H9 (cell line): ENCODE measurements around the gene LFNG. TPM values are rescaled to one million over a fixed set of nuclear protein-coding genes. Genes with fewer than 3 reads are reported as not detected.

Experiments used
- DNase-seq: peaks from one replicate; pipeline ENCODE4 v3.0.0-alpha.2; 2017
- H2AFZ ChIP-seq: one replicate; pipeline ENCODE4 v1.6.1; 2013; ENCODE audit warnings: mild to moderate bottlenecking, low read length, control low read depth, moderate library complexity
- H2AK5ac ChIP-seq: 2 replicates; pipeline ENCODE4 v1.6.1; 2013; ENCODE audit warnings: low read length, control low read depth, mixed read lengths; ENCODE audit not compliant: insufficient read length
- H2BK120ac ChIP-seq: one replicate; pipeline ENCODE4 v1.6.1; 2013; ENCODE audit warnings: low read depth, mild to moderate bottlenecking, low read length, control low read depth, inconsistent platforms; ENCODE audit not compliant: poor library complexity, severe bottlenecking
- H2BK12ac ChIP-seq: 2 replicates; pipeline ENCODE4 v1.6.1; 2013; ENCODE audit warnings: low read length, control low read depth, mixed read lengths, low read depth; ENCODE audit not compliant: insufficient read length
- H2BK15ac ChIP-seq: 2 replicates; pipeline ENCODE4 v1.6.1; 2013; ENCODE audit warnings: low read depth, low read length, control low read depth
- H2BK20ac ChIP-seq: one replicate; pipeline ENCODE4 v1.6.1; 2013; ENCODE audit warnings: low read depth, mild to moderate bottlenecking, low read length, control low read depth, inconsistent platforms; ENCODE audit not compliant: poor library complexity, severe bottlenecking
- H2BK5ac ChIP-seq: 2 replicates; pipeline ENCODE4 v1.6.1; 2013; ENCODE audit warnings: low read length, control low read depth, mixed read lengths; ENCODE audit not compliant: insufficient read length
- H3K14ac ChIP-seq: 2 replicates; pipeline ENCODE4 v1.6.1; 2013; ENCODE audit warnings: low read length, control low read depth; ENCODE audit not compliant: insufficient read depth
- H3K18ac ChIP-seq: 2 replicates; pipeline ENCODE4 v1.6.1; 2013; ENCODE audit warnings: low read depth, mild to moderate bottlenecking, mixed read lengths, low read length, control low read depth; ENCODE audit not compliant: insufficient read length
- H3K23ac ChIP-seq: 2 replicates; pipeline ENCODE4 v1.6.1; 2013; ENCODE audit warnings: low read length, control low read depth, mixed read lengths, low read depth; ENCODE audit not compliant: insufficient read length
- H3K23me2 ChIP-seq: 2 replicates; pipeline ENCODE4 v1.6.1; 2013; ENCODE audit warnings: low read depth, mild to moderate bottlenecking, mixed read lengths, low read length, control low read depth; ENCODE audit not compliant: insufficient read length, poor library complexity, severe bottlenecking
- H3K27ac ChIP-seq: 2 replicates; pipeline ENCODE4 v1.5.1; 2013; ENCODE audit warnings: low read length, control low read depth, mixed read lengths, low read depth; ENCODE audit not compliant: insufficient read length
- H3K27me3 ChIP-seq: 2 replicates; pipeline ENCODE4 v1.6.1; 2013; ENCODE audit warnings: low read length, control low read depth, inconsistent platforms; ENCODE audit not compliant: insufficient read depth
- H3K4ac ChIP-seq: 2 replicates; pipeline ENCODE4 v1.6.1; 2013; ENCODE audit warnings: low read depth, mild to moderate bottlenecking, control low read depth, inconsistent platforms, low read length, moderate library complexity
- H3K4me1 ChIP-seq: 2 replicates; pipeline ENCODE4 v1.6.1; 2013; ENCODE audit warnings: low read length, control low read depth, inconsistent platforms; ENCODE audit not compliant: insufficient read depth
- H3K4me2 ChIP-seq: 2 replicates; pipeline ENCODE4 v1.6.1; 2013; ENCODE audit warnings: low read length, control low read depth, mixed read lengths; ENCODE audit not compliant: insufficient read length, insufficient read depth
- H3K56ac ChIP-seq: 2 replicates; pipeline ENCODE4 v1.6.1; 2013; ENCODE audit warnings: low read depth, mild to moderate bottlenecking, mixed read lengths, low read length, control low read depth; ENCODE audit not compliant: insufficient read length
- H3K79me1 ChIP-seq: 2 replicates; pipeline ENCODE4 v1.6.1; 2013; ENCODE audit warnings: low read depth, mild to moderate bottlenecking, moderate library complexity, low read length, control low read depth, inconsistent platforms; ENCODE audit not compliant: insufficient read depth, poor library complexity, severe bottlenecking
- H3K79me2 ChIP-seq: 2 replicates; pipeline ENCODE4 v1.6.1; 2013; ENCODE audit warnings: low read length, control low read depth, inconsistent platforms; ENCODE audit not compliant: insufficient read depth
- H3K9ac ChIP-seq: 2 replicates; pipeline ENCODE4 v1.6.1; 2013; ENCODE audit warnings: low read length, control low read depth, mixed read lengths; ENCODE audit not compliant: insufficient read length; ENCODE audit errors: extremely low read depth
- H3K9me3 ChIP-seq: one replicate; pipeline ENCODE4 v1.6.1; 2013; ENCODE audit warnings: low read depth, low read length, inconsistent platforms; ENCODE audit not compliant: control insufficient read depth
- H3T11ph ChIP-seq: one replicate; pipeline ENCODE4 v1.6.1; 2013; ENCODE audit warnings: mild to moderate bottlenecking, low read length, control low read depth, inconsistent platforms
- H4K20me1 ChIP-seq: one replicate; pipeline ENCODE4 v1.6.1; 2013; ENCODE audit not compliant: control insufficient read depth, insufficient read length, insufficient read depth
- H4K5ac ChIP-seq: 2 replicates; pipeline ENCODE4 v1.6.1; 2013; ENCODE audit warnings: low read depth, mild to moderate bottlenecking, mixed read lengths, low read length, control low read depth; ENCODE audit not compliant: insufficient read length
- H4K8ac ChIP-seq: replicated peaks from 2 replicates; pipeline ENCODE4 v1.6.1; 2013; ENCODE audit warnings: low read length, control low read depth, mixed read lengths, low read depth; ENCODE audit not compliant: insufficient read length
- H4K91ac ChIP-seq: 2 replicates; pipeline ENCODE4 v1.6.1; 2013; ENCODE audit warnings: low read depth, mild to moderate bottlenecking, moderate library complexity, mixed read lengths, low read length, control low read depth; ENCODE audit not compliant: insufficient read length
- H3K27ac Mint-ChIP-seq, 3 experiments: 2 replicates in 2 of 3; 3 replicates in 1 of 3; pipeline ENCODE4 v1.8.0; 2020 to 2021; ENCODE audit warnings: mixed read lengths in 3 of 3, mild to moderate bottlenecking in 1 of 3, moderate library complexity in 1 of 3
- H3K27me3 Mint-ChIP-seq: 2 replicates; pipeline ENCODE4 v1.8.0; 2021; ENCODE audit warnings: low read depth, mild to moderate bottlenecking, moderate library complexity, mixed read lengths
- H3K36me3 Mint-ChIP-seq, 3 experiments: 2 replicates in 2 of 3; 3 replicates in 1 of 3; pipeline ENCODE4 v1.8.0; 2020 to 2021; ENCODE audit warnings: low read depth in 3 of 3, mixed read lengths in 3 of 3; ENCODE audit not compliant: insufficient read depth in 1 of 3
- H3K4me1 Mint-ChIP-seq, 2 experiments: 2 replicates each; pipeline ENCODE4 v1.8.0; 2020; ENCODE audit warnings: mixed read lengths in 2 of 2
- H3K4me3 Mint-ChIP-seq, 2 experiments: 2 replicates in 1 of 2; 3 replicates in 1 of 2; pipeline ENCODE4 v1.8.0; 2020 to 2021; ENCODE audit warnings: mild to moderate bottlenecking in 2 of 2, mixed read lengths in 2 of 2, moderate library complexity in 1 of 2
- H3K9me3 Mint-ChIP-seq, 2 experiments: 2 replicates in 1 of 2; 3 replicates in 1 of 2; pipeline ENCODE4 v1.8.0; 2020; ENCODE audit warnings: mild to moderate bottlenecking in 2 of 2, mixed read lengths in 2 of 2, moderate library complexity in 1 of 2
- CTCF ChIP-seq: fragments of 200-600 bp; sonication (generic); conservative IDR thresholded peaks from 3 replicates; pipeline ENCODE4 v1.8.0; 2021; ENCODE audit warnings: antibody characterized with exemption, mild to moderate bottlenecking
- WGBS: extraction: QIAGEN DNeasy Blood & Tissue Kit; methylation state at CpG from one replicate; pipeline ENCODE4 v1.1.7; 2013; ENCODE audit warnings: missing lambda C conversion rate, low lambda C conversion rate, mixed read lengths; ENCODE audit not compliant: insufficient read length; ENCODE audit errors: extremely low coverage; 5-methylcytosine and 5-hydroxymethylcytosine counted together
- total RNA-seq: library from RNA; stranded (reverse); gene quantifications from 2 replicates; pipeline ENCODE4 v1.2.1, GENCODE V29; 2021

Gene LFNG
- total RNA-seq, 1 experiment from 2014 or later = 52.9 TPM

- H2AK5ac ChIP-seq = no peak overlapping the region
- TF ChIP-seq CTCF = no peak
- H3K4me2 ChIP-seq = no peak overlapping the region
- no peak overlapping the region for H3K23ac ChIP-seq
- Mint-ChIP-seq H3K27ac (no peak overlapping the region), H3K4me3 (no peak overlapping the region), H3K4me1 (peaks cover 2 to 7% of the 10 kb centered on the region in 2 experiments; a peak in 2 of 4 replicates), H3K36me3 (no peaks in the 10 kb centered on the region; a peak in 2 of 7 replicates), H3K9me3 (peaks cover 6 to 17% of the 10 kb centered on the region in 2 experiments; a peak in 4 of 5 replicates), H3K27me3 (peaks cover 6% of the 10 kb centered on the region)
- no peak overlapping the region for H2BK15ac ChIP-seq
- H4K91ac ChIP-seq = no peak overlapping the region
- no peaks in the 10 kb centered on the region for H3K23me2 ChIP-seq
- no peaks in the 10 kb centered on the region for H3K9me3 ChIP-seq
- no peak overlapping the region for H2AFZ ChIP-seq
- no peak overlapping the region; the same call in 1 of the 2 replicates for H3K14ac ChIP-seq
- no peak overlapping the region for H2BK5ac ChIP-seq
- H3T11ph ChIP-seq = no peak overlapping the region
- H3K4me1 ChIP-seq = no peaks in the 10 kb centered on the region
- H3K18ac ChIP-seq = no peak overlapping the region
- H3K27me3 ChIP-seq = no peaks in the 10 kb centered on the region
- H2BK20ac ChIP-seq = no peak overlapping the region
- no CpG with 5 or more reads among the region's 14 CpGs for WGBS
- no peak for DNase-seq
- no peaks in the 10 kb centered on the region for H3K79me1 ChIP-seq
- no peak overlapping the region for H3K27ac ChIP-seq
- H4K20me1 ChIP-seq = peaks cover 2% of the 10 kb centered on the region
- H4K8ac ChIP-seq = no peak overlapping the region
- H3K79me2 ChIP-seq = no peaks in the 10 kb centered on the region
- H2BK120ac ChIP-seq = no peak overlapping the region
- H3K9ac ChIP-seq = no peak overlapping the region
- H3K56ac ChIP-seq = no peak overlapping the region
- no peak overlapping the region for H4K5ac ChIP-seq
- no peak overlapping the region for H3K4ac ChIP-seq
- no peak overlapping the region for H2BK12ac ChIP-seq
Measured at GRCh38 chr7:2487586-2488271, 31.8 kb upstream of the LFNG start.
